ENCODE data around the gene SHROOM1.

DNA sequence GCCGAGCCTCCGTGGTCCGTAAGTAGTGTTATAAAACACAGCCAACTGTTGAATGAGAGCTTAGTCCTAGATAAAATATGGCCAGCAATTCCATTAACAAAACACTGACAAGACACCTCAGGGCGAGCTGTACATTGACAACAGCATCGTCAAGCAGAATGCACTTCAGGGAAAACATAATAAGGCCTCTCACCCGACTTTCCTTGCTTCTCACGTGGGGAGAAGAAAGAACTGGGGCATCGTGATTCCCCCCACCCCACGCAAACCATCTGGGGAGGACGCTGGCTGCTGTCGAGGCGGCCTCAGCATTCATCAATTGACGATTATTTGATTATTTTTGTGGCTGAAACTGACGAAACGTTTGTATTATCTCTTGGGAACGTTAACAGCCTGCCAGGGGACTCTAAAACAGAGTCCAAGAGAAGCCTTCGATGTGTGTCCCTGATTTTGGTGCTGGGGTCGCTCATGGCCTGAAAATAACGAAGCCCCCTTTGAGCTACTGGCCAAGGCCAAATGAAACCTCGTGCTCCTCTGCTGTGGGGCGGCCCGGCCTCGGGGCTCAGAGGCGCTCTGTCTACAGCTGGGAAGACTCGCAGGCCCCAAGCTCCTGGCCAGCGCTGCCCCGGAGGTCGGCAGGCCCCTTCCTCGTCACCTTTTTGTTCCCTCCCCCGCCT is 35.4 kb upstream of the SHROOM1 start:
- TF ChIP-seq CTCF (IDR thresholded peaks at IDR 0.05) (no peak), POLR2AphosphoS5 (IDR thresholded peaks at IDR 0.05) (no peak), EP300 (IDR thresholded peaks at IDR 0.05) (no peak)
